Measurements from ENCODE around the gene PRKCA. TPM values are rescaled to one million over a fixed set of nuclear protein-coding genes. Genes with fewer than 3 reads are reported as not detected.

Gene PRKCA
- total RNA-seq, 1 donor from 2014 or later: 6.7 TPM

DNA sequence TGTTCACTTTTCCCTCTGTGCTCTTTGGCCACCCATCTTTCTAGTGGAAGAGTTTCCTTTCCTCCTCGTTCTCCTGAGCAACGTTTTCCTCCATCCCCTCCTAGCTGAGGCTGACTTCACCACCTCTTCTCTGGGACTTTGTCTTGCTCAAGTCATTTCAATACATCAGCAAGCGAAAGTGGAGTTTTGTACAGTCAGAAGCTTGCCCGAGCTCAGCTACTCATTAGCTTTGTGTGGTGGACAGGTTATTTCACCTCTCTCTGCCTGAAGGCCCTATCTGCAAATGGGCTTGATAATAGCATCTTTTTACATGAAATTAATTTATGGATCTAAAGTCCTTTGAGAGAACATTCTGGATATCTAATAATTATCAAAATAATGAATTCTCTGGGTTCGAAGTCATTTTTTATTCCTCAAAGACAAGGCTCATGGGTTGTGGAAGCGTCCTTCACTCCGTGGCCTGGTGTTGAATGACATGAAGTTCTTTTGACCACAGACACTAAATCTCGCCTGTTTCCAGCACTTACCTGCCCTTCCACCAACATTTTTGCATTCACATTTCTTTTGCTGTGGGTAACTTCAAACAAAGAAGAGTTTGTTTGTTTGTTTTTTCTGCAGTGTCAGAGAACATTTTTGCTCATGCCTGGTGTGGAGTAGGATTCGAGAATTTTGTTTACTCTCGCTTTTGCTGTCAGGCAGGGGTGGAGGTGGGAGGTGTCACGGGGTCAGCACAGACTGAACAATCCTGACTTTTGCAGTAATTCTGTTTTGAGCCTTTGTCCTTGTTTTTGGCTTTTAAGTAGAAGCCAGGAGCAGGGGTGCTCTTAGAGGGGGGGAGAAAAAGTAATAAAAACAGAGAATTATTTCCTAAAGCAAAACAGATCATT, 377.5 kb downstream of the PRKCA start:
- no peak overlapping the region for H3K4me3 ChIP-seq (ENCODE audit: low read depth, low read length)
- TF ChIP-seq, protein P1, sequence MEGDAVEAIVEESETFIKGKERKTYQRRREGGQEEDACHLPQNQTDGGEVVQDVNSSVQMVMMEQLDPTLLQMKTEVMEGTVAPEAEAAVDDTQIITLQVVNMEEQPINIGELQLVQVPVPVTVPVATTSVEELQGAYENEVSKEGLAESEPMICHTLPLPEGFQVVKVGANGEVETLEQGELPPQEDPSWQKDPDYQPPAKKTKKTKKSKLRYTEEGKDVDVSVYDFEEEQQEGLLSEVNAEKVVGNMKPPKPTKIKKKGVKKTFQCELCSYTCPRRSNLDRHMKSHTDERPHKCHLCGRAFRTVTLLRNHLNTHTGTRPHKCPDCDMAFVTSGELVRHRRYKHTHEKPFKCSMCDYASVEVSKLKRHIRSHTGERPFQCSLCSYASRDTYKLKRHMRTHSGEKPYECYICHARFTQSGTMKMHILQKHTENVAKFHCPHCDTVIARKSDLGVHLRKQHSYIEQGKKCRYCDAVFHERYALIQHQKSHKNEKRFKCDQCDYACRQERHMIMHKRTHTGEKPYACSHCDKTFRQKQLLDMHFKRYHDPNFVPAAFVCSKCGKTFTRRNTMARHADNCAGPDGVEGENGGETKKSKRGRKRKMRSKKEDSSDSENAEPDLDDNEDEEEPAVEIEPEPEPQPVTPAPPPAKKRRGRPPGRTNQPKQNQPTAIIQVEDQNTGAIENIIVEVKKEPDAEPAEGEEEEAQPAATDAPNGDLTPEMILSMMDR (conservative IDR thresholded peaks at IDR 0.05; ENCODE audit: low read depth, low read length): no peak
- no peak for DNase-seq (ENCODE audit: low read depth)

DNA sequence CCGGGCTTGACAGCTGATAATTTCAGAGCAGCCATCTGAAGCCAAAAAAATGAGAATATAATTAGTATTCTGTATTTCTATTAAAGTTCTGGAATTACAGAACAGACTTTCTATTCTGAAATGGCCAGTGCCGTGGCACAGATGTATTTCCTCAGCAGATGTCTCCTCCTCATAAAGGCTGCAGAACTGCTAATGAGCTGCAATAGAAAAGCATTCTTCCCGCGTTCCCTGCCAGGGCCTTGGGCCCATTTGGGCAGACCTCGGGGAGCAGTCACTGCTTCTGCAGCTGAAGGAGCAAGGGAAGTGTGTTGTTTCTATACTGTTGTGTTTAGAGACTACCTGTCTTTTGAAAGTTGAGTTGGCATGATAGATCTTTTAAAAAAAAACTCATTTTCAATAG, 379.9 kb downstream of the PRKCA start:
- no peak overlapping the region for H3K4me3 ChIP-seq (ENCODE audit: low read depth, low read length)
- TF ChIP-seq, protein P1 (conservative IDR thresholded peaks at IDR 0.05; ENCODE audit: low read depth, low read length): no peak
- no peak for DNase-seq (ENCODE audit: low read depth)

DNA sequence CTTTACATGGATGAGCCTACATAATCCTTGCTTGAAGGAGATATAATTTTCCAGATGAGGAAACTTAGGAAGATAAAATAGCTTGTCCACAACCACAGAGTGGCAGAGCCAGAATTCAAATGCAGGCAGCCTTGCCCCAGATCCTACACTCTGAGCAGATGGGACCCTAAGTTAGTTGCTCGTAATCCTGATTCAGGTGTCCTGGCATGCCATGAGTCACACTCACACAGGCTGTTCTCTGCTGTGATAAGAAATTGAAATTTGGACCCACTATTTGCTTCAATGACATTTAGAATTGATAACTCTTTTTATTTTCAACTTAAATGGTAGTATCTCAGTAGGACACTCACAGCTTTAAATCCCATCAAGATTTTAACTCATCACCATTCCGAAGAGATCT, 381.8 kb downstream of the PRKCA start:
- DNase-seq (ENCODE audit: low read depth): no peak
- TF ChIP-seq, protein P1 (conservative IDR thresholded peaks at IDR 0.05; ENCODE audit: low read depth, low read length): no peak
- no peak overlapping the region for H3K4me3 ChIP-seq (ENCODE audit: low read depth, low read length)

DNA sequence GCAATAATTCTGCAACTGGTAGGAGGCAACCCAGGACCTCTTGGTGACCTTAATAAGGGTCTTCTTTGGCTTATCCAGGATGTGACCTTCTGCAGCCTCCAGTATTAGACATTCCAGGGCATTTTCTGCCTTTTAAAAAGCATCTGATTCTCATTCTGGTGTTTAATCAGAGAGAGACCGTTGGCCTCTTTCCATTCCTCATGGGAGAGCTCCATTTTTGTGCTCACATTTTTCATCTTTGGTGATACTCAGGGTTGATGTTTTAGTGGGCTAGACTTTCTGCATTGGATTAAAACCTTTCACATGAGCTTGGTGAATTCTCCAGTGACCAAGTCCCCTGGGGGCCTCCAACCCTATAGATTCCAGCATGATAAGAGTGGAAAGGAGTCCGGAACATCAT, 382.3 kb downstream of the PRKCA start:
- TF ChIP-seq, protein P1 (conservative IDR thresholded peaks at IDR 0.05; ENCODE audit: low read depth, low read length): no peak
- no peak for DNase-seq (ENCODE audit: low read depth)
- H3K4me3 ChIP-seq (ENCODE audit: low read depth, low read length): no peak overlapping the region

DNA sequence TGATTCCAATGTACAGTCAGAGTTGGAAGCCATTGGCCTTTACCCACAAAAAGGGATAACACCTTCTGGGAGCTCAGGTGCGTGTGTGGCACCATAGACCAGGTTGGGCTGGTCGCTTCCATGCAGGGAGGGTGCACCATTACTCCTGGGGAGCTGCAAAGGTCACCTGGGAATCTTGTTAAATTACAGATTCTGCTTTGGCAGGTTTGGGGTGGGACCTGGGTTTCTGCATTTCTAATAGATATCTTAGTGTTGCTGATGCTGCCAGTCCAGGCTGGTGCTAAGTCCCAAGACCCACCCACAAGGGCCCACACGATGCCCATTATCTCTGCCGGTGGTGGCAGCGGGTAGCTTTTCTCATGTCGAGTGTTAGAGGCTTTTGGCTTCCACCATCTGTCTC, 384.2 kb downstream of the PRKCA start:
- no peak for DNase-seq (ENCODE audit: low read depth)
- TF ChIP-seq, protein P1 (conservative IDR thresholded peaks at IDR 0.05; ENCODE audit: low read depth, low read length): no peak
- no peak overlapping the region for H3K4me3 ChIP-seq (ENCODE audit: low read depth, low read length)

DNA sequence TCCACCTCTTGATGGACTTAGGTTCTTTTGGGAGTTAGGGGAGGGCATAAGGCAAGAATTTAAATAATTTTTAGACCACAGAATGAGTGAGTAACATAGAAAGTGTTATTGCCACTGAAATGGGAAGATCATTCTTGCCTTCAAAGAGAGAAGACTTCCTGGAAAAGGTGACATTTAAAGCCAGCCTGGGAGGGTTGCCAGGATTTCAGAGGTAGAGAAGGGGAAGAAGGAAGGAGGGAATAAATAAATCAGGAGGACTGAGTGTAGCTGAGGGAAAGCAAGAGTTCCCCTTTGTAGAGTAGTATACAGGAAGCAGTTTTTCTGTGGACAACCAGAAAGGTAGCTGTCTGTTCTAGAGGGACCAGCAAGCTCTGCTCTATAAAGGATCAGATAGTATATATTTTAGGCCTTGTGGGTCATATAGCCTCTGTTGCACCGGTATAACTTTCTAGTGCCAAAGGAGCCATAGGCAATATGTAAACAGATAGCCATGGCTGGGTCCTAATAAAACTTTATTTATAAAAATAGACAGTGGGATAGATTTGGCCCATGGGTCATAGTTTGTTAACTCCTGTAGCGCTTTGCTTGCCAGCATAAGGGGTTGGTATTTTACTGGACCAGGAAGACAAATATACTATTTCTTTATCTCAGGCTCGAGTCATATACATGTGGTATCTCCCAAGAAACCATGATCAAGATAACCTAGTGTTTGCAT, 385.3 kb downstream of the PRKCA start:
- TF ChIP-seq, protein P1 (conservative IDR thresholded peaks at IDR 0.05; ENCODE audit: low read depth, low read length): no peak
- DNase-seq (ENCODE audit: low read depth): no peak
- H3K4me3 ChIP-seq (ENCODE audit: low read depth, low read length): no peak overlapping the region
